ENCODE data around the gene LANCL2. TPM values are rescaled to one million over a fixed set of nuclear protein-coding genes. Genes with fewer than 3 reads are reported as not detected.

LANCL2 gene
- total RNA-seq, 6 donors from 2014 or later, result 4.6 to 19.9 (median 12.6) TPM

- H3K27ac ChIP-seq, result peak overlapping the region; percentile 96 to 99 (median 98)
- no peaks in the 10 kb centered on the region for H3K27me3 ChIP-seq
- DNase-seq (peak; percentile 93 to 100), ATAC-seq (ENCODE audit: low FRiP score in 2 of 2) (peak; percentile 98 to 99)
- WGBS, 2 donors, result 0% methylated on average over 57 of the region's 101 CpGs; no CpG with 5 or more reads in 1 of the 2 donors
- TF ChIP-seq POLR2AphosphoS5 (IDR thresholded peaks at IDR 0.05), result peak; percentile 73 to 89
- TF ChIP-seq EP300 (IDR thresholded peaks at IDR 0.05), result no peak
- peak in 3 of 4 donors; percentile 40 to 81 (median 73) for TF ChIP-seq POLR2A (IDR thresholded peaks at IDR 0.05)
- TF ChIP-seq CTCF (IDR thresholded peaks at IDR 0.05), result peak in 5 of 6 experiments; percentile 14 to 71 (median 46)
- H3K9me3 ChIP-seq, result no peaks in the 10 kb centered on the region
- H3K4me1 ChIP-seq, result peaks cover 15 to 28% (median 17%) of the 10 kb centered on the region in 4 donors
- no peaks in the 10 kb centered on the region for H3K36me3 ChIP-seq
- H3K4me3 ChIP-seq, result peak overlapping the region; percentile 79 to 95 (median 92)
These were observed 731 bp downstream of the LANCL2 start for GRCh38 chr7:55365675-55366460.

- Histone ChIP-seq H3K36me3 (no peaks in the 10 kb centered on the region), H3K27me3 (no peaks in the 10 kb centered on the region), H3K4me3 (peak overlapping the region; percentile 72 to 95 (median 92)), H3K9me3 (no peaks in the 10 kb centered on the region), H3K4me1 (peaks cover 15 to 28% (median 17%) of the 10 kb centered on the region in 4 donors), H3K27ac (peak overlapping the region; percentile 96 to 99 (median 98))
- TF ChIP-seq CTCF (IDR thresholded peaks at IDR 0.05) (no peak), POLR2AphosphoS5 (IDR thresholded peaks at IDR 0.05) (no peak)
- 1 to 2% methylated on average over 20 to 24 of the region's 32 CpGs for WGBS, 2 donors
- ATAC-seq (ENCODE audit: low FRiP score in 2 of 2), result peak; percentile 43 to 44
- no peak for DNase-seq
These were observed 1.4 kb downstream of the LANCL2 start for GRCh38 chr7:55366461-55367070.

- H3K27me3 ChIP-seq, result no peaks in the 10 kb centered on the region
- no peaks in the 10 kb centered on the region for H3K9me3 ChIP-seq
- peak overlapping the region in 2 of 4 donors; percentile 98 to 99 for H3K27ac ChIP-seq
- H3K4me3 ChIP-seq, result peak overlapping the region in 3 of 4 donors; percentile 90 to 95 (median 94)
- H3K4me1 ChIP-seq, result peaks cover 15 to 28% (median 17%) of the 10 kb centered on the region in 4 donors
- WGBS, 2 donors, result 91 to 92% methylated on average over 19 of the region's 19 CpGs
- TF ChIP-seq EP300 (IDR thresholded peaks at IDR 0.05) (no peak), POLR2A (IDR thresholded peaks at IDR 0.05) (no peak), CTCF (IDR thresholded peaks at IDR 0.05) (no peak), POLR2AphosphoS5 (IDR thresholded peaks at IDR 0.05) (no peak)
- H3K36me3 ChIP-seq, result no peaks in the 10 kb centered on the region
- ATAC-seq (ENCODE audit: low FRiP score in 2 of 2) (no peak), DNase-seq (peak in 1 of 2 donors; percentile 47)
These were observed 2.2 kb downstream of the LANCL2 start for GRCh38 chr7:55367283-55367840.

- Histone ChIP-seq H3K27ac (no peak overlapping the region), H3K27me3 (no peaks in the 10 kb centered on the region), H3K9me3 (no peaks in the 10 kb centered on the region), H3K4me1 (peaks cover 11 to 23% (median 13%) of the 10 kb centered on the region in 4 donors), H3K36me3 (no peaks in the 10 kb centered on the region), H3K4me3 (no peak overlapping the region)
- TF ChIP-seq POLR2AphosphoS5 (IDR thresholded peaks at IDR 0.05) (no peak), EP300 (IDR thresholded peaks at IDR 0.05) (no peak), POLR2A (IDR thresholded peaks at IDR 0.05) (no peak), CTCF (IDR thresholded peaks at IDR 0.05) (no peak)
- 80 to 90% methylated on average over 7 to 8 of the region's 8 CpGs for WGBS, 2 donors
- ATAC-seq (ENCODE audit: low FRiP score in 2 of 2), result no peak
- no peak for DNase-seq
These were observed 4.6 kb downstream of the LANCL2 start for GRCh38 chr7:55369427-55370400.
